ENCODE data around the gene GRM8.

GRM8 gene

GRCh38 chr7:126606331-126606730 lies 646.4 kb downstream of the GRM8 start:
- CTCF ChIA-PET = interaction anchor here (0.6 kb wide), 1 partner anchor 576 kb away, joined by 3 read pairs; no protein-coding TSS in a partner anchor
- Histone ChIP-seq H3K4me3 (ENCODE audit: low read depth, low read length) (no peak overlapping the region), H3K27ac (ENCODE audit: extremely low read depth, low read depth, low read length) (no peak overlapping the region), H3K4me1 (ENCODE audit: control insufficient read depth, insufficient read depth, low read length) (no peaks in the 10 kb centered on the region), H3K9me3 (ENCODE audit: control insufficient read depth, insufficient read depth, low read depth, low read length) (no peaks in the 10 kb centered on the region), H3K36me3 (ENCODE audit: control insufficient read depth in 2 of 2, insufficient read depth in 1 of 2, low read length in 2 of 2) (no peaks in the 10 kb centered on the region)
- POLR2A ChIA-PET = no interaction called here
- no peak for TF ChIP-seq SP7 (tag by site-specific recombination; IDR thresholded peaks at IDR 0.05)
- no peak for TF ChIP-seq ZNF24 (tag by site-specific recombination; IDR thresholded peaks at IDR 0.05)
- TF ChIP-seq ZNF792 (tag by site-specific recombination; IDR thresholded peaks at IDR 0.05) = no peak
- TF ChIP-seq ZNF670 (tag by site-specific recombination; IDR thresholded peaks at IDR 0.05; ENCODE audit: low read depth) = no peak
- TF ChIP-seq ZNF596 (tag by site-specific recombination; IDR thresholded peaks at IDR 0.05) = no peak
- no peak for TF ChIP-seq ZNF530 (tag by site-specific recombination; IDR thresholded peaks at IDR 0.05; ENCODE audit: low read depth)
- no peak for TF ChIP-seq ZNF660 (tag by site-specific recombination; IDR thresholded peaks at IDR 0.05)
- no peak for TF ChIP-seq ZNF341 (tag by site-specific recombination; IDR thresholded peaks at IDR 0.05; ENCODE audit: low read depth)
- no peak for TF ChIP-seq ZNF324 (tag by site-specific recombination; IDR thresholded peaks at IDR 0.05)
- TF ChIP-seq ZNF140 (tag by site-specific recombination; IDR thresholded peaks at IDR 0.05) = no peak
- TF ChIP-seq KLF1 (tag by site-specific recombination; IDR thresholded peaks at IDR 0.05) = no peak
- TF ChIP-seq, protein P1, sequence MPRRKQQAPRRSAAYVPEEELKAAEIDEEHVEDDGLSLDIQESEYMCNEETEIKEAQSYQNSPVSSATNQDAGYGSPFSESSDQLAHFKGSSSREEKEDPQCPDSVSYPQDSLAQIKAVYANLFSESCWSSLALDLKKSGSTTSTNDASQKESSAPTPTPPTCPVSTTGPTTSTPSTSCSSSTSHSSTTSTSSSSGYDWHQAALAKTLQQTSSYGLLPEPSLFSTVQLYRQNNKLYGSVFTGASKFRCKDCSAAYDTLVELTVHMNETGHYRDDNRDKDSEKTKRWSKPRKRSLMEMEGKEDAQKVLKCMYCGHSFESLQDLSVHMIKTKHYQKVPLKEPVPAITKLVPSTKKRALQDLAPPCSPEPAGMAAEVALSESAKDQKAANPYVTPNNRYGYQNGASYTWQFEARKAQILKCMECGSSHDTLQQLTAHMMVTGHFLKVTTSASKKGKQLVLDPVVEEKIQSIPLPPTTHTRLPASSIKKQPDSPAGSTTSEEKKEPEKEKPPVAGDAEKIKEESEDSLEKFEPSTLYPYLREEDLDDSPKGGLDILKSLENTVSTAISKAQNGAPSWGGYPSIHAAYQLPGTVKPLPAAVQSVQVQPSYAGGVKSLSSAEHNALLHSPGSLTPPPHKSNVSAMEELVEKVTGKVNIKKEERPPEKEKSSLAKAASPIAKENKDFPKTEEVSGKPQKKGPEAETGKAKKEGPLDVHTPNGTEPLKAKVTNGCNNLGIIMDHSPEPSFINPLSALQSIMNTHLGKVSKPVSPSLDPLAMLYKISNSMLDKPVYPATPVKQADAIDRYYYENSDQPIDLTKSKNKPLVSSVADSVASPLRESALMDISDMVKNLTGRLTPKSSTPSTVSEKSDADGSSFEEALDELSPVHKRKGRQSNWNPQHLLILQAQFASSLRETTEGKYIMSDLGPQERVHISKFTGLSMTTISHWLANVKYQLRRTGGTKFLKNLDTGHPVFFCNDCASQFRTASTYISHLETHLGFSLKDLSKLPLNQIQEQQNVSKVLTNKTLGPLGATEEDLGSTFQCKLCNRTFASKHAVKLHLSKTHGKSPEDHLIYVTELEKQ (tag by site-specific recombination; IDR thresholded peaks at IDR 0.05; ENCODE audit: borderline replicate concordance) = no peak
- no peak for TF ChIP-seq ZNF571 (tag by site-specific recombination; IDR thresholded peaks at IDR 0.05)

DNA sequence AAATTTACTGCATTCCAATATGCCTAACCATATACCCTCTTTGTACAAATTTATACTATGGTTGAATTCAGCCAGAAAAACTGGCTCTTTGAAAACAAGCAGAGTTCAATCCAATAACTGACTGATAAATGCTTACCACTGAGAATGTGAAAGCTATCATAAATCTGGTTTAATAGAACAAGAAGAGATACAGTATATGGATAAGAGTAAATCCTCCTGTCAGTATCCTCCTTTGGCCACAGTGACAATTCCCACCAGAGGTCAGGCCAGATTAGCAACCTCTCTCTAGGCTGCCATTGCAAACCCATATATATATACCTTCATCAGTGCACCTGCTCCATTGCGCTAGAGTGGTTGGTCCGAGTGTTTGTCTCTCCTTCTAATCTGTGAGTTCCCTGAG lies 647.2 kb downstream of the GRM8 start:
- no peak overlapping the region for H3K4me3 ChIP-seq (ENCODE audit: low read depth, low read length)
- no peak overlapping the region for H3K27ac ChIP-seq (ENCODE audit: extremely low read depth, low read depth, low read length)
- no peaks in the 10 kb centered on the region for H3K9me3 ChIP-seq (ENCODE audit: control insufficient read depth, insufficient read depth, low read depth, low read length)
- TF ChIP-seq ZNF623 (tag by site-specific recombination; IDR thresholded peaks at IDR 0.05) = no peak
- no peak for TF ChIP-seq YY1 (tag by site-specific recombination; IDR thresholded peaks at IDR 0.05)
- TF ChIP-seq ZNF19 (tag by site-specific recombination; IDR thresholded peaks at IDR 0.05; ENCODE audit: low read depth) = no peak
- no peak for TF ChIP-seq ZNF473 (tag by site-specific recombination; IDR thresholded peaks at IDR 0.05)
- no peak for TF ChIP-seq ZNF654 (tag by site-specific recombination; IDR thresholded peaks at IDR 0.05; ENCODE audit: low read depth)
- TF ChIP-seq ZNF561 (tag by site-specific recombination; IDR thresholded peaks at IDR 0.05; ENCODE audit: borderline replicate concordance) = no peak
- no peak for TF ChIP-seq OVOL3 (tag by site-specific recombination; IDR thresholded peaks at IDR 0.05)
- TF ChIP-seq KLF1 (tag by site-specific recombination; IDR thresholded peaks at IDR 0.05) = no peak
- no peak for TF ChIP-seq ZNF335 (tag by site-specific recombination; conservative IDR thresholded peaks at IDR 0.05)
- TF ChIP-seq ZNF184 (tag by site-specific recombination; IDR thresholded peaks at IDR 0.05) = no peak
- TF ChIP-seq, protein P2, sequence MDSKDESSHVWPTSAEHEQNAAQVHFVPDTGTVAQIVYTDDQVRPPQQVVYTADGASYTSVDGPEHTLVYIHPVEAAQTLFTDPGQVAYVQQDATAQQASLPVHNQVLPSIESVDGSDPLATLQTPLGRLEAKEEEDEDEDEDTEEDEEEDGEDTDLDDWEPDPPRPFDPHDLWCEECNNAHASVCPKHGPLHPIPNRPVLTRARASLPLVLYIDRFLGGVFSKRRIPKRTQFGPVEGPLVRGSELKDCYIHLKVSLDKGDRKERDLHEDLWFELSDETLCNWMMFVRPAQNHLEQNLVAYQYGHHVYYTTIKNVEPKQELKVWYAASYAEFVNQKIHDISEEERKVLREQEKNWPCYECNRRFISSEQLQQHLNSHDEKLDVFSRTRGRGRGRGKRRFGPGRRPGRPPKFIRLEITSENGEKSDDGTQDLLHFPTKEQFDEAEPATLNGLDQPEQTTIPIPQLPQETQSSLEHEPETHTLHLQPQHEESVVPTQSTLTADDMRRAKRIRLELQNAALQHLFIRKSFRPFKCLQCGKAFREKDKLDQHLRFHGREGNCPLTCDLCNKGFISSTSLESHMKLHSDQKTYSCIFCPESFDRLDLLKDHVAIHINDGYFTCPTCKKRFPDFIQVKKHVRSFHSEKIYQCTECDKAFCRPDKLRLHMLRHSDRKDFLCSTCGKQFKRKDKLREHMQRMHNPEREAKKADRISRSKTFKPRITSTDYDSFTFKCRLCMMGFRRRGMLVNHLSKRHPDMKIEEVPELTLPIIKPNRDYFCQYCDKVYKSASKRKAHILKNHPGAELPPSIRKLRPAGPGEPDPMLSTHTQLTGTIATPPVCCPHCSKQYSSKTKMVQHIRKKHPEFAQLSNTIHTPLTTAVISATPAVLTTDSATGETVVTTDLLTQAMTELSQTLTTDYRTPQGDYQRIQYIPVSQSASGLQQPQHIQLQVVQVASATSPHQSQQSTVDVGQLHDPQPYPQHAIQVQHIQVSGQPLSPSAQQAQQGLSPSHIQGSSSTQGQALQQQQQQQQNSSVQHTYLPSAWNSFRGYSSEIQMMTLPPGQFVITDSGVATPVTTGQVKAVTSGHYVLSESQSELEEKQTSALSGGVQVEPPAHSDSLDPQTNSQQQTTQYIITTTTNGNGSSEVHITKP (tag by site-specific recombination; IDR thresholded peaks at IDR 0.05) = no peak
- ChIA-PET POLR2A (no interaction called here), CTCF (no interaction called here)
- no peaks in the 10 kb centered on the region for H3K4me1 ChIP-seq (ENCODE audit: control insufficient read depth, insufficient read depth, low read length)
- H3K36me3 ChIP-seq (ENCODE audit: control insufficient read depth in 2 of 2, insufficient read depth in 1 of 2, low read length in 2 of 2) = no peaks in the 10 kb centered on the region
